Measurements from ENCODE around the gene LRRTM4. TPM values are rescaled to one million over a fixed set of nuclear protein-coding genes. Genes with fewer than 3 reads are reported as not detected.

The LRRTM4 gene
- total RNA-seq, 4 donors from 2014 or later, result not detected

DNA sequence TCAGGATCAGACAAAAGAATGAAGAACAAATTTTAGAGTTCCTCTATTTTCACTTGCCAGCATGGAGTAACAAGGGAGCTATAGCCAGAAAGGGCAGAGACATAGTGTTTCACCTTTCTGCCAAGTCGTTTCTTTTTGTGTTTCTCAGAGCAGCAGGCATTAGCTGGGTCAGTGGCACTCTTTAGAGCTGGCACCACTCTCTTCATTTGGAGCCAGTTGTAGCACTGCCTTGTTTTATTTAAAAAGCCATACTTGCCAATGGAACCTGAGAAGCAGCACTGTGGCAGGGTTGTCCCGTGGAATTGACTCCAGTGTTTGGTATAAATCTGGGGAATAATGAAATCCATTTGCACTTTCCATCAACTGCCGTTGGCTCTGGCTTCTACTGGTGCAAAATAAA, 64.0 kb downstream of the LRRTM4 start:
- TF ChIP-seq CTCF (IDR thresholded peaks at IDR 0.05), result no peak
- TF ChIP-seq POLR2A (IDR thresholded peaks at IDR 0.05), result no peak
- no peak overlapping the region for H3K27ac ChIP-seq

DNA sequence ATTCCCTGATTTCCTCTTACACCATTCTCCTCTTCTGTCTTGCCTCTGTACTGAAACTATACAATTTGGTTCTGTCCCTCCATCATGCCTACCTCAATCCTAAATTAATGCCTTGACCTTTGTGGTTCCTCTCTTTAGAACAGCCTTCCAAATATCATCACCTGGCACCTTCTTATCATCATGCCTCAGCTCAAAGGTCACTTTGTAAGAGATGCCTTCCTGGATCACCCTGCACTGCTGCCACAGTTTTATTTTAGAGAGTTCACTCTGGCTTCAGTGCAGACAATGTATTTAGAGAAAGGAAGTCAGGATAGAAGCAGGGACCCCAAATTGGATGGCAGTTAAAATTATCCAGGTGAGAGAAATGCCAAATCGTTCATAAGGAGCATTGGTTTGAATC, 64.5 kb downstream of the LRRTM4 start:
- no peaks in the 10 kb centered on the region for H3K36me3 ChIP-seq
- no peak overlapping the region for H3K4me3 ChIP-seq
- no peaks in the 10 kb centered on the region for H3K27me3 ChIP-seq
- intact Hi-C loops (cut with DNase I), result no loop called here
- TF ChIP-seq CTCF (IDR thresholded peaks at IDR 0.05) (no peak), POLR2A (IDR thresholded peaks at IDR 0.05) (no peak)
- no peaks in the 10 kb centered on the region for H3K4me1 ChIP-seq
- no peaks in the 10 kb centered on the region for H3K9me3 ChIP-seq
- H3K27ac ChIP-seq, result no peak overlapping the region
- DNase-seq, result no peak
- WGBS, 2 donors, result 40 to 50% methylated on average over 1 of the region's 1 CpG

More for the DNA sequence above, 64.0 kb downstream of the LRRTM4 start:
- Histone ChIP-seq H3K4me1 (no peaks in the 10 kb centered on the region), H3K27me3 (no peaks in the 10 kb centered on the region), H3K36me3 (no peaks in the 10 kb centered on the region), H3K9me3 (no peaks in the 10 kb centered on the region), H3K4me3 (no peak overlapping the region)
- 30 to 48% methylated on average over 3 of the region's 3 CpGs for WGBS, 2 donors
- no peak for DNase-seq
- intact Hi-C loops (cut with DNase I), result no loop called here

- Histone ChIP-seq H3K4me3 (no peak overlapping the region), H3K4me1 (no peaks in the 10 kb centered on the region), H3K27me3 (no peaks in the 10 kb centered on the region), H3K9me3 (no peaks in the 10 kb centered on the region), H3K27ac (no peak overlapping the region), H3K36me3 (no peaks in the 10 kb centered on the region)
- no peak for DNase-seq
- intact Hi-C loops (cut with DNase I), result no loop called here
- TF ChIP-seq CTCF (IDR thresholded peaks at IDR 0.05) (no peak), POLR2A (IDR thresholded peaks at IDR 0.05) (no peak)
- WGBS, 2 donors, result 63 to 65% methylated on average over 5 of the region's 5 CpGs
These were observed 79.1 kb downstream of the LRRTM4 start for GRCh38 chr2:77443076-77443475.

GRCh38 chr2:77434880-77435279, 87.3 kb downstream of the LRRTM4 start:
- H3K4me3 ChIP-seq, result no peak overlapping the region
- DNase-seq, result no peak
- H3K27me3 ChIP-seq, result no peaks in the 10 kb centered on the region
- H3K9me3 ChIP-seq, result no peaks in the 10 kb centered on the region
- intact Hi-C loops (cut with DNase I), result no loop called here
- H3K27ac ChIP-seq, result no peak overlapping the region
- no peaks in the 10 kb centered on the region for H3K36me3 ChIP-seq
- no peaks in the 10 kb centered on the region for H3K4me1 ChIP-seq
- TF ChIP-seq POLR2A (IDR thresholded peaks at IDR 0.05) (no peak), CTCF (IDR thresholded peaks at IDR 0.05) (no peak)

GRCh38 chr2:77428946-77429345, 93.2 kb downstream of the LRRTM4 start:
- no peak overlapping the region for H3K27ac ChIP-seq
- no peak overlapping the region for H3K4me3 ChIP-seq
- whole genome bisulfite sequencing, 2 donors, result 66 to 77% methylated on average over 4 of the region's 4 CpGs
- TF ChIP-seq POLR2A (IDR thresholded peaks at IDR 0.05) (no peak), CTCF (IDR thresholded peaks at IDR 0.05) (no peak)
- H3K27me3 ChIP-seq, result no peaks in the 10 kb centered on the region
- no peak for DNase-seq
- H3K4me1 ChIP-seq, result no peaks in the 10 kb centered on the region
- no peaks in the 10 kb centered on the region for H3K9me3 ChIP-seq
- intact Hi-C loops (cut with DNase I), result no loop called here
- no peaks in the 10 kb centered on the region for H3K36me3 ChIP-seq

Data from esophagus squamous epithelium (tissue), 5 donors.